Articular chondrocyte of knee joint (primary cell): Measurements from ENCODE around the gene POGLUT2. TPM values are rescaled to one million over a fixed set of nuclear protein-coding genes. Genes with fewer than 3 reads are reported as not detected.

ENCODE experiments used
- total RNA-seq: library from RNA; depleted of rRNA; stranded (reverse); fragments of >200 nt; gene quantifications from 2 replicates; pipeline ENCODE4 v1.2.3, GENCODE V29; 2012

POGLUT2 gene
- 18.2 and 18.8 TPM in 2 replicates for total RNA-seq

GRCh38 chr13:102798581-102799425 lies at the start of gene POGLUT2, which contains the start of gene BIVM:
Gene POGLUT2, minus strand, starts transcription at chr13:102798976. Its CDS starts 306 bp downstream, at chr13:102798670.
Gene BIVM, plus strand, starts transcription at chr13:102799119. Its CDS starts 8,149 bp downstream, at chr13:102807268.

GRCh38 chr13:102845630-102846260 lies 47.0 kb upstream of the POGLUT2 start, which contains the start of gene ERCC5:
Gene ERCC5, plus strand, starts transcription at chr13:102846032. Its CDS starts 235 bp downstream, at chr13:102846267.

DNA sequence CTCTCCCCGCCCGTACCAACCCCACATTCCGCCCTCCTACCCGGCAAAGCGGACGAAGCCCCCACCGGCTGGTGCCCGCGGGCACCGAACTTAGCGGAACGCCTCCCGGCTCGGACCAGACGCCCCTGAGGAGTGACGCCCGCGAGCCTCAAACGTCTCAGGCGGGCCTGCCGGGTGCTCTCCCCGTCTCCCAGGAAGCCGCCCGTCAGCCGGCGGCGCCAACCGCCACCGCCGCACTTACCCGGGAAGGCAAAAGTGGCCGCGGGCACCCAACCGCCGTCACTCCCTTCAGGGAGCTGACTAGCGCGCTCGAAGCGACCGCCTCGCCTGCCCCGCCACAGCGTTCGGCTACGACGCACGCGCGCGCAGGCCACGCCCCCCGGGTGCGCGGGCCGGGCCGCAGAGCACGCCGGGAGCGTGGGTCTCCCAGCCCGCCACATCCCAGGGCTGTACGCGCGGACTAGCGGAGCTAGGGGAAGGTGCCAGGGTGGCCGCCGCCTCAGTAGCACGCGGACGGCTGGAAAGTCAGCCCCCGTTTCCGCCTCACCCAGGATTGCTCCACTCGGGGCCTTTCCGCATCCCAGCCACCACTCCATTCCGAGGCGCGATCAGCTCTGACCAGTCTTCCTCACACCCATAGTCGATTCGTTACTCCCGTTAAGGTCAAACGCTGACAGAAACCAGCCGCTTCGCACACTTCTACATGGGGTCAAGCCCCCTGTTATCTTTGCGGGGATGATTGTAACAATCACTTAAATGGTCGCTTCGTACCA lies 25.1 kb downstream of the POGLUT2 start, which contains the start of gene TEX30:
Gene TEX30, minus strand, starts transcription at position 346 of the 773 bp plus-strand sequence. CDS start 3,760 bp downstream, outside the sequence.

Other genes starting within 250 kb of the POGLUT2 start
- 65.2 and 86.4 TPM in 2 replicates for gene TPP2, start 202.0 kb downstream of the POGLUT2 start, total RNA-seq
- gene METTL21C, start 103.9 kb downstream of the POGLUT2 start, total RNA-seq, result 0.11 TPM in 1 of 2 replicates, not detected in the other
- gene TEX30, start 25.2 kb downstream of the POGLUT2 start, total RNA-seq, result 10.2 and 15.6 TPM in 2 replicates
- gene BIVM, start 143 bp upstream of the POGLUT2 start, total RNA-seq, result 35.3 and 45.2 TPM in 2 replicates
- gene ERCC5, start 47.1 kb upstream of the POGLUT2 start, total RNA-seq, result 85.6 and 91.8 TPM in 2 replicates